ENCODE measurements around the gene HIBADH. TPM values are rescaled to one million over a fixed set of nuclear protein-coding genes. Genes with fewer than 3 reads are reported as not detected.
"Not testable (repeated sequence)": the region's sequence is repeated elsewhere in the genome, so short reads cannot be mapped to it uniquely, and the experiment has no call there.

Gene HIBADH
- total RNA-seq, 1 experiment from 2014 or later: 42.0 TPM

DNA sequence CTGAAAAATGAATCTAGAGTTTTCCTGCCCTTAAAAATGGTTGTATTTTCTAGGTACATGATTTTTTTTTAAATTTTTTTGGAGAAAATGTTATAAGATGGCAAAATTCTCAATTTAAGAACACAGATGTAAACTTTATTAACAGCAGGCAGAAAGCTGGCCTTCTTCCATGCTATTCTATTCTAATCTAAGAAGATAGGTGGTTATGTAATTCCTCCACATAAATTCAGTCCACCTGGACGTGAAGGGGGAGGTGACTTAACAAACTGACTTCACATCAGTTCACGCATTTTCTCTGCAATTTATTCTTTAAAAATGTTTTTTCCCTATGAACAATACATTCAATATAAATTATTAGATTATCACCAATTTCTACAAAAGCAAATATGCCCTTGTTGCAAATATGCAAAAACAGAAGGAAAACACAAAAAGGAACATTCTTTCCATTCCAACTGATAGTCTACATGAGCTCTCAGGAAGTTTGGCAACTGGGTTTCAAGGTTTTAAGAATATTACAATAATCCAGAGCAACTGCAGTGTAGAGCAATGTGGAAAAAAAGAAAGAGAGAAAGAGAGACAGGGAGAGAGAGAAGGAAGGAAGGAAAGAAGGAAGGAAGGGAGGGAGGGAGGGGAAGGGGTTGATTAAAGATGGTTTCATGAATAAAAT is 76.8 kb downstream of the HIBADH start:
- Histone ChIP-seq H3K36me3 (replicated peaks; ENCODE audit: control insufficient read depth, insufficient read depth, low read length) (no peaks in the 10 kb centered on the region), H3K27me3 (ENCODE audit: control insufficient read depth, insufficient read depth, low read length) (no peaks in the 10 kb centered on the region), H3K4me3 (ENCODE audit: insufficient read depth, low read depth, low read length) (no peak overlapping the region)
- DNase-seq: no peak

- no peaks in the 10 kb centered on the region for H3K27me3 ChIP-seq (ENCODE audit: control insufficient read depth, insufficient read depth, low read length)
- DNase-seq: no peak
- no peaks in the 10 kb centered on the region for H3K36me3 ChIP-seq (replicated peaks; ENCODE audit: control insufficient read depth, insufficient read depth, low read length)
- H3K4me3 ChIP-seq (ENCODE audit: insufficient read depth, low read depth, low read length): no peak overlapping the region
Measured at GRCh38 chr7:27581906-27582305, 80.8 kb downstream of the HIBADH start.

- no peaks in the 10 kb centered on the region for H3K36me3 ChIP-seq (replicated peaks; ENCODE audit: control insufficient read depth, insufficient read depth, low read length)
- DNase-seq: no peak
- no peak overlapping the region for H3K4me3 ChIP-seq (ENCODE audit: insufficient read depth, low read depth, low read length)
- H3K27me3 ChIP-seq (ENCODE audit: control insufficient read depth, insufficient read depth, low read length): no peaks in the 10 kb centered on the region
Measured at GRCh38 chr7:27581119-27581518, 81.6 kb downstream of the HIBADH start.

DNA sequence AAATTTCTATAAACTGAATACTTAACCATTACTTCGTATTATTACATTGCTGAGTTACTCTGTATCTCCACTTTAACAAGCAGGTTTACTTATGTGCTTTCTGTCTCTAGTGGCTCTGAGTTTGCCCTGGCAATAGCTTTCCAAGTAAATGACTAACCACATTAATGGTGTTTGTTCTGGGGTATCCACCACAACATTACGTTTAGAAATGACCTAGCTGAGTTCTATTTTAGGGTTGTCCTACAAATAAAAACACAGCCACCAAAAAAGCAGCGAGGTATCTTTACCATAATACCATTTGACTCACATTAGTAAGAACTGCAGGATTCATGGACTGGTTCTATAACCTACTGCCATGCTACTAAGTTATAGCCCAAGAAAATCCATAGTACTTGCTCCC is 83.1 kb downstream of the HIBADH start:
- H3K4me3 ChIP-seq (ENCODE audit: insufficient read depth, low read depth, low read length): no peak overlapping the region
- H3K27me3 ChIP-seq (ENCODE audit: control insufficient read depth, insufficient read depth, low read length): no peaks in the 10 kb centered on the region
- no peaks in the 10 kb centered on the region for H3K36me3 ChIP-seq (replicated peaks; ENCODE audit: control insufficient read depth, insufficient read depth, low read length)
- DNase-seq: no peak

GRCh38 chr7:27578169-27578568 is 84.5 kb downstream of the HIBADH start:
- not testable (repeated sequence) for H3K4me3 ChIP-seq (ENCODE audit: insufficient read depth, low read depth, low read length); DNase-seq; H3K36me3 ChIP-seq (replicated peaks; ENCODE audit: control insufficient read depth, insufficient read depth, low read length); H3K27me3 ChIP-seq (ENCODE audit: control insufficient read depth, insufficient read depth, low read length)

DNA sequence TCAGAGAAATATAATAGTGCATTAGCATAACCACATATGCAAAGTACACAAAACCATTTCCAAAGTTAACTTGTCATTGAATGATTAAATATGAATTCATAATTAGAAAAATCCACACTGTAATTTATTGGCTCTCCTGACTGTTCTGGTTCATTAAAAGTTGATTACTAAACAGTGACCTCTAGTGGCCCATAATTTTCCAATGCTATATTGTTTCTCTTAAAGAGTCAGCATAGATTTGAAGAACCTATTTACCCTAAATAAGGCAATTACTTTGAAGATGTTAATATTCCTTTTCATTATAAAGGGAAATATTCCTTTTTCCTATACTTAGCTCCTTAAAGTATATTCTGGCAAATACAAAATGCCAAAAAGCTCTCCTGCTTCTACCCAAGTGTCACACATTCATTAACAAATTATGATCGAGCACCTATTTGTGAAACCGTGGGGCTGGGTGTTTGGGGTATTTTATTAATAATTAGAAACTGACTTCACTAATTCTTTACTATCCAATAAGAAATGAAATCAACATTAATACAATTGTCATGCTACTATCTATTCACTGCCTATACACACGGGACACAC is 86.2 kb downstream of the HIBADH start:
- Histone ChIP-seq H3K4me3 (ENCODE audit: insufficient read depth, low read depth, low read length) (no peak overlapping the region), H3K36me3 (replicated peaks; ENCODE audit: control insufficient read depth, insufficient read depth, low read length) (no peaks in the 10 kb centered on the region), H3K27me3 (ENCODE audit: control insufficient read depth, insufficient read depth, low read length) (no peaks in the 10 kb centered on the region)
- no peak for DNase-seq

DNA sequence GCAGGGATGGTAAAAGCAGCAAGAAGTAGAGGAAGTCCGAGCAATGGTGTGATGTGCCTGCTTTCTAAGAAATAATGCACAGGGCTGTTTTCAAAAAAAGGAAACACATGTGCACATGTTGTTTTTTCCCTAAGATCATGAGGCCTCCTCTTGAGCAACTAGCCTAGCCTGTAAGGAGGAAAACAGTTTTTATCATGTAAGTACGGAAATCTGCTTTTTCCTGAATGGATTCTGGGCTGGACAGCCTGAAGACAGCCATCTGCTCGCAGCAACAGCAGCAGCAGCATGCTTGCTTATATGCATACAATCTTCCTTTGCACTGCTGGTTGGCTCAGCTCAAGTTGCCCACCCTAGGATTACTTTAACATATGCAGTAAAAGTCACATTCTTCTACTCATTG is 87.1 kb downstream of the HIBADH start:
- DNase-seq: no peak
- H3K27me3 ChIP-seq (ENCODE audit: control insufficient read depth, insufficient read depth, low read length): no peaks in the 10 kb centered on the region
- no peak overlapping the region for H3K4me3 ChIP-seq (ENCODE audit: insufficient read depth, low read depth, low read length)
- no peaks in the 10 kb centered on the region for H3K36me3 ChIP-seq (replicated peaks; ENCODE audit: control insufficient read depth, insufficient read depth, low read length)

DNA sequence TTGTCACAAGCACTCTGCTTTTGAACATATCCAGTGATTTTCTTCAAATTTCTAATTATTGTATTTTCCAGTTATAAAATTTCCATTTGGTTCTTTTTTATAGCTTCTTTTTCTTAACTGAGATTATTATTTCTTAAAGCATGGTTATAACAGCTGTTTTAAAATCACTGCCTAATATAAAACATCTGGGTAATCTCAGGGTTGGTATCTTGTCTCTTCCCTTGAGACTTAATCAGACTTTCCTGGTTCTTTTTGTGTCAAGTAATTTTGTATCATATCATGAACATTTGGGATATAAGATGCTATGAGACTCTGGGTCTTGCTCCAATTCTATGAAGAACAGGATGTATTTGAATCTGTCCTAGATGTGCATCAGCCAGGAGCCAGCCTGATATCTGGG is 93.6 kb downstream of the HIBADH start:
- Histone ChIP-seq H3K36me3 (replicated peaks; ENCODE audit: control insufficient read depth, insufficient read depth, low read length) (no peaks in the 10 kb centered on the region), H3K27me3 (ENCODE audit: control insufficient read depth, insufficient read depth, low read length) (no peaks in the 10 kb centered on the region; the same call in 1 of the 2 replicates), H3K4me3 (ENCODE audit: insufficient read depth, low read depth, low read length) (no peak overlapping the region)
- DNase-seq: no peak

GRCh38 chr7:27567266-27567665 is 95.4 kb downstream of the HIBADH start:
- H3K36me3 ChIP-seq (replicated peaks; ENCODE audit: control insufficient read depth, insufficient read depth, low read length): no peaks in the 10 kb centered on the region
- no peak overlapping the region for H3K4me3 ChIP-seq (ENCODE audit: insufficient read depth, low read depth, low read length)
- no peaks in the 10 kb centered on the region; the same call in 1 of the 2 replicates for H3K27me3 ChIP-seq (ENCODE audit: control insufficient read depth, insufficient read depth, low read length)
- DNase-seq: no peak

- no peak overlapping the region for H3K4me3 ChIP-seq (ENCODE audit: insufficient read depth, low read depth, low read length)
- DNase-seq: no peak
- H3K27me3 ChIP-seq (ENCODE audit: control insufficient read depth, insufficient read depth, low read length): no peaks in the 10 kb centered on the region; the same call in 1 of the 2 replicates
- no peaks in the 10 kb centered on the region for H3K36me3 ChIP-seq (replicated peaks; ENCODE audit: control insufficient read depth, insufficient read depth, low read length)
Measured at GRCh38 chr7:27564881-27565482, 97.7 kb downstream of the HIBADH start.

GRCh38 chr7:27560706-27561235 is 101.9 kb downstream of the HIBADH start:
- Histone ChIP-seq H3K27me3 (ENCODE audit: control insufficient read depth, insufficient read depth, low read length) (no peaks in the 10 kb centered on the region), H3K36me3 (replicated peaks; ENCODE audit: control insufficient read depth, insufficient read depth, low read length) (no peaks in the 10 kb centered on the region), H3K4me3 (ENCODE audit: insufficient read depth, low read depth, low read length) (no peak overlapping the region)
- no peak for DNase-seq

GRCh38 chr7:27555670-27556069 is 107.0 kb downstream of the HIBADH start:
- no peaks in the 10 kb centered on the region for H3K27me3 ChIP-seq (ENCODE audit: control insufficient read depth, insufficient read depth, low read length)
- no peaks in the 10 kb centered on the region for H3K36me3 ChIP-seq (replicated peaks; ENCODE audit: control insufficient read depth, insufficient read depth, low read length)
- no peak for DNase-seq
- no peak overlapping the region for H3K4me3 ChIP-seq (ENCODE audit: insufficient read depth, low read depth, low read length)

DNA sequence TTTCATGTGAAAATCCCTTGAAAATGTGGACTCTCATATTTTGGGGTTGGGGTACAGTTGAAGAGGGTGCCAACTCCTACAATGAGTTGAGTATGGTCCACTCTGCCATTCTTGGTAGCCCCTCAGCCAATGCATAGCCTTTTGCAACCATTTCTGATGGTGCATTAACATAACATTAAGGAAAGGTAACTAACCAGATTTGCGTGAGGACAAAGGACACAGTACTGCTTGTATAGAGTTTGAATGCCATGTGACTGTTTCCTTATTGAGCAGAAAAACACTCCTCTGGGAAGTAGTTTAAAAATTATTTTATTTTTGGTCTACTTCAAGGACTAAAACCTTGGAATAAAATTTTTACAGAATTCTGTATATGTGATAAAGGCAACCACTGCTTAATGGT is 107.9 kb downstream of the HIBADH start:
- Histone ChIP-seq H3K36me3 (replicated peaks; ENCODE audit: control insufficient read depth, insufficient read depth, low read length) (no peaks in the 10 kb centered on the region), H3K27me3 (ENCODE audit: control insufficient read depth, insufficient read depth, low read length) (no peaks in the 10 kb centered on the region), H3K4me3 (ENCODE audit: insufficient read depth, low read depth, low read length) (no peak overlapping the region)
- DNase-seq: no peak

DNA sequence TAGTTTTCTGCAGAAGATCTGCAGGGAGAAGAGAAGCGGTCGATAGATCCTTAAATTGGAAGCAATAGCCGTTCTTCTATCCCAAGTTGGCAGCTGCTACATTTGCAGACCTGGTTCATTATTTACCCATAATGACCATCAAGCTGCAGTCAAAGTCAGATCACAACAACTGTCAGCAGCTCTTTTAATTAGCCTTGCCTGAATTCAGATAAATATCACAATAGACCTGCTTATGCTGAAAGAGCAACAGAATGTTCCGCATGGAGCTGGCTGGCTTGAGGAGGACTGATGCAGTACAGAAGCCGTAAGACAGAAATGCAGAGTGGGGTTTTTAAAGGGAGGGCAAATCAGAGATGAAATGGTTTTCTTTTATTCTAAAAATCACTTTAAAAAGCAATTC is 109.4 kb downstream of the HIBADH start:
- no peak for DNase-seq
- Histone ChIP-seq H3K36me3 (replicated peaks; ENCODE audit: control insufficient read depth, insufficient read depth, low read length) (no peaks in the 10 kb centered on the region), H3K4me3 (ENCODE audit: insufficient read depth, low read depth, low read length) (no peak overlapping the region), H3K27me3 (ENCODE audit: control insufficient read depth, insufficient read depth, low read length) (no peaks in the 10 kb centered on the region)

GRCh38 chr7:27551803-27552400 is 110.8 kb downstream of the HIBADH start:
- H3K36me3 ChIP-seq (replicated peaks; ENCODE audit: control insufficient read depth, insufficient read depth, low read length): no peaks in the 10 kb centered on the region
- no peaks in the 10 kb centered on the region for H3K27me3 ChIP-seq (ENCODE audit: control insufficient read depth, insufficient read depth, low read length)
- DNase-seq: no peak
- no peak overlapping the region for H3K4me3 ChIP-seq (ENCODE audit: insufficient read depth, low read depth, low read length)

All from H7 (cell line).